Panc1 (cell line): Measurements from ENCODE around the gene EIF3B. TPM values are rescaled to one million over a fixed set of nuclear protein-coding genes. Genes with fewer than 3 reads are reported as not detected.

Source experiments
- ATAC-seq: fragments of 200-7000 bp; cut with Tn5 transposase; 2 replicates; pipeline ENCODE4 v1.9.1; 2020; ENCODE audit warnings: mild to moderate bottlenecking, moderate library complexity
- BruUV-seq: library from RNA; stranded (reverse); fragments of 400-500 nt; replicated peaks from 2 replicates; lab custom pipeline; 2021; lab: Mats Ljungman, UMichigan
- CTCF ChIA-PET: fragments of 300-600 bp; sonication (Branson Sonifier 250); formaldehyde crosslinking; loops from one replicate; lab custom pipeline; 2022; ENCODE audit warnings: antibody characterized with exemption; lab: Charles Lee
- POLR2A ChIA-PET: fragments of 300-600 bp; sonication (Branson Sonifier 250); formaldehyde crosslinking; loops from one replicate; lab custom pipeline; 2022; ENCODE audit warnings: antibody characterized with exemption; lab: Charles Lee
- DNase-seq: peaks from one replicate; pipeline ENCODE4 v3.0.0-alpha.2; 2010; ENCODE audit warnings: low read depth, low spot score
- H3K27ac ChIP-seq: 2 replicates; pipeline ENCODE4 v1.5.1; 2011; ENCODE audit warnings: mild to moderate bottlenecking, low read length, inconsistent platforms
- H3K27me3 ChIP-seq: fragments of 200-500 bp; sonication (Bioruptor generic); 2 replicates; pipeline ENCODE4 v1.6.0; 2014; ENCODE audit warnings: low read length, inconsistent platforms; ENCODE audit not compliant: control insufficient read depth, insufficient read depth
- H3K36me3 ChIP-seq: fragments of 200-500 bp; sonication (Bioruptor generic); 2 replicates; pipeline ENCODE4 v1.5.1; 2014; ENCODE audit warnings: inconsistent platforms, mild to moderate bottlenecking, low read length, moderate library complexity; ENCODE audit not compliant: control insufficient read depth, insufficient read depth
- H3K4me1 ChIP-seq: 2 replicates; pipeline ENCODE4 v1.5.1; 2011; ENCODE audit warnings: inconsistent platforms, mild to moderate bottlenecking, low read length, moderate library complexity; ENCODE audit not compliant: control insufficient read depth, insufficient read depth
- H3K4me3 ChIP-seq, 2 experiments: 2 replicates each; pipeline ENCODE4 v1.5.1; 2011 to 2012; ENCODE audit warnings: low read depth in 2 of 2, low read length in 2 of 2, mild to moderate bottlenecking in 2 of 2, inconsistent platforms in 1 of 2, moderate library complexity in 1 of 2
- H3K9me3 ChIP-seq: fragments of 200-500 bp; sonication (Bioruptor generic); 2 replicates; pipeline ENCODE4 v1.5.1; 2014; ENCODE audit warnings: low read depth, mild to moderate bottlenecking, inconsistent platforms, low read length, moderate library complexity; ENCODE audit not compliant: control insufficient read depth, insufficient read depth
- POLR2AphosphoS5 ChIP-seq: IDR thresholded peaks from 2 replicates; pipeline ENCODE4 v1.6.1; 2012; ENCODE audit warnings: mild to moderate bottlenecking, low read depth, low read length, moderate library complexity
- SIN3A ChIP-seq: IDR thresholded peaks from 2 replicates; pipeline ENCODE4 v1.6.1; 2012; ENCODE audit warnings: low read depth, mild to moderate bottlenecking, low read length, moderate library complexity, borderline replicate concordance; ENCODE audit not compliant: insufficient read depth
- TCF7L2 ChIP-seq: IDR thresholded peaks from 2 replicates; pipeline ENCODE4 v1.6.1; 2011; ENCODE audit warnings: mild to moderate bottlenecking, low read depth, low read length, inconsistent platforms
- in situ Hi-C: cut with HindIII; loops from 2 replicates; pipeline ENCODE4 v1.10.0; 2016; ENCODE audit warnings: low sequenced_read_pairs, low pct_unique_long_range_greater_than_20kb
- intact Hi-C: fragments of 100-400 bp; cut with micrococcal nuclease; formaldehyde crosslinking; loops from one replicate; pipeline ENCODE4 v1.10.0; 2022; ENCODE audit not compliant: unreplicated experiment
- total RNA-seq: library from RNA; stranded (reverse); gene quantifications from one replicate; pipeline ENCODE4 v1.2.1, GENCODE V29; 2021; ENCODE audit not compliant: unreplicated experiment
- TF ChIP-seq, protein P1 (sequence below), 2 experiments: IDR thresholded peaks; 2 replicates each; pipeline ENCODE4 v1.6.1; 2011 to 2012; ENCODE audit warnings: low read depth in 2 of 2, control low read depth in 1 of 2, low read length in 1 of 2, mild to moderate bottlenecking in 1 of 2, moderate library complexity in 1 of 2; ENCODE audit not compliant: insufficient read depth in 1 of 2
- TF ChIP-seq, protein P2 (sequence below): fragments of 450-650 bp; IDR thresholded peaks from 2 replicates; pipeline ENCODE4 v1.5.1; 2017; ENCODE audit warnings: mild to moderate bottlenecking

The EIF3B gene
- total RNA-seq, 1 experiment from 2014 or later: 432 TPM

DNA sequence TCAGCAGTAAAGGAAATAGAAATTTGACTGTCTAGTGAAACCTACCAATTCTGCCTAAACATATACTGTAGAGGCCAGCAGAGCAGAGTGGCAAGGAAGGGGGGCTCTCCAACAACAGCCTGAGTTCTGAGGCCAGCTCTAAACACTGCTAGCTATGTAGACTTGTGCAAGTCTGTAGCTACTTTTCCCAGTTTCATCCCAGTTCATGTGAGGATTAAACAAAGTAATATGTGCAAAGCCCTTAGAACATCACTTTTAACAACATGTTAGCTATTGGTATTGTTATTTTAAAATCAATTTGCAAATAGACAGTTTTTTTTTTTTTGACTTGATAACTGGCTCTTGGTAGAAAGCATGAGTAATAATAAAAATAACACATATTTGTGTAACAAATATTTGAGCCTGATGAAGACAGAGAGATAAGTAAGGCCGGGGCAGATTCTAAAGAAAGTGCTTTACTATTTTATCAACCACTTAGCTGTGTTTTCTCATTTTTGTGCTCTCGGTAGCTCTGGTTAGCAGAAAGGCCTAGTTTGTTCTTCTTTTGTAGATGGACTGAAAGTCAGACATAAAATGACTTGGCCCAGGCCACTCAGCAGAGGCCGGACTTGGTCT, 58.1 kb downstream of the EIF3B start:
- Histone ChIP-seq H3K27ac (no peak overlapping the region), H3K27me3 (no peaks in the 10 kb centered on the region), H3K4me1 (peaks cover 13% of the 10 kb centered on the region), H3K4me3 (no peak overlapping the region), H3K9me3 (no peaks in the 10 kb centered on the region), H3K36me3 (no peaks in the 10 kb centered on the region)
- intact Hi-C loops (no loop called here), in situ Hi-C loops (no loop called here)
- ATAC-seq: peak; percentile 49; the same call in 1 of the 2 replicates
- ChIA-PET CTCF (interaction anchor here (0.7 to 1.0 kb wide), 3 partner anchors 19 to 57 kb away, joined by 3 to 8 read pairs (median 4); no protein-coding TSS in a partner anchor), POLR2A (no interaction called here)
- TF ChIP-seq SIN3A (no peak), TCF7L2 (no peak), POLR2AphosphoS5 (no peak)
- TF ChIP-seq, protein P1, sequence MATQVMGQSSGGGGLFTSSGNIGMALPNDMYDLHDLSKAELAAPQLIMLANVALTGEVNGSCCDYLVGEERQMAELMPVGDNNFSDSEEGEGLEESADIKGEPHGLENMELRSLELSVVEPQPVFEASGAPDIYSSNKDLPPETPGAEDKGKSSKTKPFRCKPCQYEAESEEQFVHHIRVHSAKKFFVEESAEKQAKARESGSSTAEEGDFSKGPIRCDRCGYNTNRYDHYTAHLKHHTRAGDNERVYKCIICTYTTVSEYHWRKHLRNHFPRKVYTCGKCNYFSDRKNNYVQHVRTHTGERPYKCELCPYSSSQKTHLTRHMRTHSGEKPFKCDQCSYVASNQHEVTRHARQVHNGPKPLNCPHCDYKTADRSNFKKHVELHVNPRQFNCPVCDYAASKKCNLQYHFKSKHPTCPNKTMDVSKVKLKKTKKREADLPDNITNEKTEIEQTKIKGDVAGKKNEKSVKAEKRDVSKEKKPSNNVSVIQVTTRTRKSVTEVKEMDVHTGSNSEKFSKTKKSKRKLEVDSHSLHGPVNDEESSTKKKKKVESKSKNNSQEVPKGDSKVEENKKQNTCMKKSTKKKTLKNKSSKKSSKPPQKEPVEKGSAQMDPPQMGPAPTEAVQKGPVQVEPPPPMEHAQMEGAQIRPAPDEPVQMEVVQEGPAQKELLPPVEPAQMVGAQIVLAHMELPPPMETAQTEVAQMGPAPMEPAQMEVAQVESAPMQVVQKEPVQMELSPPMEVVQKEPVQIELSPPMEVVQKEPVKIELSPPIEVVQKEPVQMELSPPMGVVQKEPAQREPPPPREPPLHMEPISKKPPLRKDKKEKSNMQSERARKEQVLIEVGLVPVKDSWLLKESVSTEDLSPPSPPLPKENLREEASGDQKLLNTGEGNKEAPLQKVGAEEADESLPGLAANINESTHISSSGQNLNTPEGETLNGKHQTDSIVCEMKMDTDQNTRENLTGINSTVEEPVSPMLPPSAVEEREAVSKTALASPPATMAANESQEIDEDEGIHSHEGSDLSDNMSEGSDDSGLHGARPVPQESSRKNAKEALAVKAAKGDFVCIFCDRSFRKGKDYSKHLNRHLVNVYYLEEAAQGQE (IDR thresholded peaks at IDR 0.05; ENCODE audit: insufficient read depth in 1 of 2, low read depth in 2 of 2, low read length in 1 of 2): no peak
- TF ChIP-seq, protein P2, sequence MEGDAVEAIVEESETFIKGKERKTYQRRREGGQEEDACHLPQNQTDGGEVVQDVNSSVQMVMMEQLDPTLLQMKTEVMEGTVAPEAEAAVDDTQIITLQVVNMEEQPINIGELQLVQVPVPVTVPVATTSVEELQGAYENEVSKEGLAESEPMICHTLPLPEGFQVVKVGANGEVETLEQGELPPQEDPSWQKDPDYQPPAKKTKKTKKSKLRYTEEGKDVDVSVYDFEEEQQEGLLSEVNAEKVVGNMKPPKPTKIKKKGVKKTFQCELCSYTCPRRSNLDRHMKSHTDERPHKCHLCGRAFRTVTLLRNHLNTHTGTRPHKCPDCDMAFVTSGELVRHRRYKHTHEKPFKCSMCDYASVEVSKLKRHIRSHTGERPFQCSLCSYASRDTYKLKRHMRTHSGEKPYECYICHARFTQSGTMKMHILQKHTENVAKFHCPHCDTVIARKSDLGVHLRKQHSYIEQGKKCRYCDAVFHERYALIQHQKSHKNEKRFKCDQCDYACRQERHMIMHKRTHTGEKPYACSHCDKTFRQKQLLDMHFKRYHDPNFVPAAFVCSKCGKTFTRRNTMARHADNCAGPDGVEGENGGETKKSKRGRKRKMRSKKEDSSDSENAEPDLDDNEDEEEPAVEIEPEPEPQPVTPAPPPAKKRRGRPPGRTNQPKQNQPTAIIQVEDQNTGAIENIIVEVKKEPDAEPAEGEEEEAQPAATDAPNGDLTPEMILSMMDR: no peak
- no TSS peak for BruUV-seq
- no peak for DNase-seq

DNA sequence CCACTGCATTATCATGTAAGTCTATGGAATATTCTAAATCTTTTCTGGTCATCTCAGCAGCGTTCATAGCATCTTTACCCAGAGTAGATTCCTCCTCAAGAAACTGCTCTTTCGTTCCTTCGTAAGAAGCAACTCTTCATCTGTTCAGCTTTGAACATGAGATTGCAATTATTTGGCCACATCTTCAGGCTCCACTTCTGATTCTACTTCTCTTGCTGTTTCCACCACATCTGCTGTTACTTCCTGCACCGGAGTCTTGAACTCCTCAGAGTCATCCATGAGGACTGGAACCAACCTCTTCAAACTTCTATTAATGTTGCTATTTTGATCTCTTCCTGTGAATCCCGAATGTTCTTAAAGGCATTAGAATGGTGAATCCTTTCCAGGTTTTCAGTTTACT, 61.4 kb downstream of the EIF3B start:
- ChIA-PET POLR2A (no interaction called here), CTCF (no interaction called here)
- Histone ChIP-seq H3K27ac (no peak overlapping the region), H3K4me3 (no peak overlapping the region), H3K4me1 (peaks cover 13% of the 10 kb centered on the region), H3K36me3 (no peaks in the 10 kb centered on the region), H3K9me3 (no peaks in the 10 kb centered on the region), H3K27me3 (no peaks in the 10 kb centered on the region)
- intact Hi-C loops: no loop called here
- in situ Hi-C loops: no loop called here
- BruUV-seq: no TSS peak
- DNase-seq: no peak
- no peak for ATAC-seq
- TF ChIP-seq, protein P2: no peak
- no peak for TF ChIP-seq TCF7L2
- no peak for TF ChIP-seq POLR2AphosphoS5
- no peak for TF ChIP-seq SIN3A
- TF ChIP-seq, protein P1 (IDR thresholded peaks at IDR 0.05; ENCODE audit: insufficient read depth in 1 of 2, low read depth in 2 of 2, low read length in 1 of 2): no peak
